ENCODE results near the gene C19orf38.
A peak's percentile ranks its signal among the peaks of the same experiment; 100 is the strongest.
"Not testable (repeated sequence)": the region's sequence is repeated elsewhere in the genome, so short reads cannot be mapped to it uniquely, and the experiment has no call there.

The C19orf38 gene

DNA sequence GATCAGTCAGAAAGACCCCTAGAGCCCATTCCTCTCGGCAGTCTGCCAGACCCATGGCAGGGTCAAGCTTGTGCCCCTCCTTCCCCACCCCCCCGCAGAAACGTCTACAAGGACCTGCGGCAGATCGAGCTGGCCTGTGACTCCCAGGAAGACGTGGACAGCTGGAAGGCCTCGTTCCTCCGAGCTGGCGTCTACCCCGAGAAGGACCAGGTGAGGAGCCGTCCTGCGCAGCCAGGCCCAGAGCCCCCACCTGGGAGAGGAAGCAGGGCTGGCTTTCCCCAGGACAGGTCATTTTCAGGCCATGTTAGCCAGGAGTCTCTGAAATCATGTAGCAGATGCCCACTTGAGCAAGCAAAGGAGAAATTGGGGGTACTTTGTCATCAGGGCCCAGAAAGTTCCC, 24.5 kb upstream of the C19orf38 start:
- no peak for DNase-seq (ENCODE audit: low spot score)

DNA sequence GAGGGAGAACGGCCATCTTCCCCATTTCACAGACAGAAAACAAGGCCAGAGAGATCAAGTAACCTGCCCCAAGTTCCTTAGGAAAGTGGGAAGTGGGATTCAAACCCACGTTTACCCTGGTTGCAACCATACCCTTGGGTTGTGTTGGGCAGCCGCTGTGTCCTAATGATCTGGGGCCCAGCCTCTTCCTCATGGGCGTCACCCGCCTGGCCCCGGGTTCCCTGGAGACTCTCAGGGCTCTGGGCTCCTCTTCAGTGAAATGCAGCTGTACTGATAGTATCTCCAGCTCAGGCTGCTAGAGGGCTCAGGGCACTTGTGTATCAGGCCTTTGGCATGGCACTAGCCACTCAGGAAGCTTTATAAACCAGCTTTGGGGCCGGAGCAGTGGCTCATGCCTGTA, 22.0 kb upstream of the C19orf38 start:
- DNase-seq (ENCODE audit: low spot score): no peak

- DNase-seq (ENCODE audit: low spot score): no peak
Observed at GRCh38 chr19:10826846-10827245, 21.4 kb upstream of the C19orf38 start.

DNA sequence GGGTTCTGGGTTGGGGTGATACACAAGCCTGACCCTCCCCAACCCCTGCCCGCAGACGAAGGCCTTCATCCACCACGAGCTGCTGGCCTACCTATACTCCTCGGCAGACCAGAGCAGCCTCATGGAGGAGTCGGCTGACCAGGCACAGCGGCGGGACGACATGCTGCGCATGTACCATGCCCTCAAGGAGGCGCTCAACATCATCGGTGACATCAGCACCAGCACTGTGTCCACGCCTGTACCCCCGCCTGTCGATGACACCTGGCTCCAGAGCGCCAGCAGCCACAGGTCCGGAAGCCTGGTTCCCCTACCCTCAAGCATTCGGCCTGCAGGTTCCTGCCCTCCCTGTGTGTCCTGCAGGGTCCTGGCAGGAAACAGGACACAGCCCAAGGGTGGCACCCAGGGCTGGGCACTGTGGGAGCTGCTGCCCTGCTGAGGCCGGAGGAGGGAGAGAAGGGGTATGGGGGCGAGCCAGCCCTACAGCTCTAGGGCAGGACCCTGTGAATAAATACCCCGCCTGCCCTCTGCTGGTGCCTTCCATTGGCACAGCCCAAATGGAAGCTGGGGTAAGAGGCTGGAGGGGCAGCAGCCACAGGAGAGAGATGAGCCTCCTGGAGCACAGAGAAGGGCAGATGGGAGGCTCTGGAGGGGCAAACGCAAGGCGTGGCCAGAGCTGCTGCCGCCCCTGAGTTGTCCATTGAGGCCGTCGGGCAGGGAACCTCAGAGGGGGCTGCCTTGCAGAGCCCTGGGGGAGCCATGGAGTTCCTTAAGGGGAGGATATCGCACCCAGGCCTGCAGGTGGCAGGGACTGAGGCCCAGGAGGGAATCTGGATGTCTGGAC, 19.0 kb upstream of the C19orf38 start:
- DNase-seq (ENCODE audit: low spot score): no peak

- no peak for DNase-seq (ENCODE audit: low spot score)
Observed at GRCh38 chr19:10829967-10830366, 18.2 kb upstream of the C19orf38 start.

DNA sequence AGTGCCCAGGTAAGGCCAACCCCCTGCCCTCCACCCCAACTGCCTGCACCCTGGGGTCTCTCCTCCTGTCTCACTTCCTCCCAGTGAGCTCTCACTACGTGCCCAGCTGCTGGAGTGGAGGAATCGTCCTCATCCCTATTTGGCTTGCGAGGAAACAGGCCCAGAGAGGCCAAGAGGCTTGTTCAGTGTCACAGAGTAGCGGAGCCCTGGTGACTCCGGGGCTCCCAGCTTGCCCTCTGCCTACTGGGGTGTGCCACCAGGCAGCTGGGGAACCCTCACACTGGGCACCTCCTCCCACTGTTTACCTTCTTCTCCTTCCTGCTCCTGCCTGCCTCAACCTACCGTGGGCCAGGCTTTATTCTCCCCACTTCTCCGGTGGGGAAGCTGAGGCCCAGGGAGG, 17.8 kb upstream of the C19orf38 start:
- DNase-seq (ENCODE audit: low spot score): no peak

- no peak for DNase-seq (ENCODE audit: low spot score)
Observed at GRCh38 chr19:10830931-10831779, 17.1 kb upstream of the C19orf38 start.

- no peak for DNase-seq (ENCODE audit: low spot score)
Observed at GRCh38 chr19:10831987-10832938, 16.0 kb upstream of the C19orf38 start.

- no peak for DNase-seq (ENCODE audit: low spot score)
Observed at GRCh38 chr19:10832939-10833296, 15.3 kb upstream of the C19orf38 start.

DNA sequence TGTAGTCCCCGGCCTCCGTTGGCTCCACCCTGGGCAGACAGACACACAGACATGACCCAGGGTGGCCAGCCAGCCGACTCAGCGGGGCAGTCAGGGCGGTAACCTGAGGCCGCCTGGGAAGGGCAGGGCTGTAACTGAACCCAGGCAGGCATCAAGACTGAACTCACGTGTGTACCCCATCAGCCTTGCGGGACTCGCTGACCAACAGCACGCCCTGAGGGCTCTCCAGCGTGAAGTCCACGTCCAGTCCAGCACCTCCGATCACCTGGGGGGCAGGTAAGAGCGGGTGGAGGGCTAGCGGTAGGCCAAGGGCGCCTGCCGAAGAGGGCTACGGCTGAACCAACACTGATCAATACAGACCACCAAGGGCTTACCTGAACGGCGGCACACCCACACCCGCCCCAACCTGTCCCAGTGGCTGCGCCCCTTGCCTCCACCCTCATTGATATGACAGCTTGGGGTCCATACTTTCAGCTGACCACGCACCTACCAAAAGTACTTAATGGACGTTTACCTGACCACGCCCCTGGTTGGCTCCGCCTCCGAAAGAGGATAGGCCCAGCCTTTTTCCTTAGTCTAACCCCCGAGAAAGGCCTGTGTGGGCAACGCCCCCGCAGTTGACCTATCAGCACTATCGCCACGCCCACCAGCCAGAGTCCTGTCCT, 13.0 kb upstream of the C19orf38 start:
- DNase-seq (ENCODE audit: low spot score): no peak

- peak; percentile 100 for DNase-seq (ENCODE audit: low spot score)
Observed at GRCh38 chr19:10835754-10836478, 12.3 kb upstream of the C19orf38 start, which contains the start of gene TMED1. TSS of gene TMED1 (minus strand) at chr19:10836212. CDS start at chr19:10836191, 21 bp downstream.

DNA sequence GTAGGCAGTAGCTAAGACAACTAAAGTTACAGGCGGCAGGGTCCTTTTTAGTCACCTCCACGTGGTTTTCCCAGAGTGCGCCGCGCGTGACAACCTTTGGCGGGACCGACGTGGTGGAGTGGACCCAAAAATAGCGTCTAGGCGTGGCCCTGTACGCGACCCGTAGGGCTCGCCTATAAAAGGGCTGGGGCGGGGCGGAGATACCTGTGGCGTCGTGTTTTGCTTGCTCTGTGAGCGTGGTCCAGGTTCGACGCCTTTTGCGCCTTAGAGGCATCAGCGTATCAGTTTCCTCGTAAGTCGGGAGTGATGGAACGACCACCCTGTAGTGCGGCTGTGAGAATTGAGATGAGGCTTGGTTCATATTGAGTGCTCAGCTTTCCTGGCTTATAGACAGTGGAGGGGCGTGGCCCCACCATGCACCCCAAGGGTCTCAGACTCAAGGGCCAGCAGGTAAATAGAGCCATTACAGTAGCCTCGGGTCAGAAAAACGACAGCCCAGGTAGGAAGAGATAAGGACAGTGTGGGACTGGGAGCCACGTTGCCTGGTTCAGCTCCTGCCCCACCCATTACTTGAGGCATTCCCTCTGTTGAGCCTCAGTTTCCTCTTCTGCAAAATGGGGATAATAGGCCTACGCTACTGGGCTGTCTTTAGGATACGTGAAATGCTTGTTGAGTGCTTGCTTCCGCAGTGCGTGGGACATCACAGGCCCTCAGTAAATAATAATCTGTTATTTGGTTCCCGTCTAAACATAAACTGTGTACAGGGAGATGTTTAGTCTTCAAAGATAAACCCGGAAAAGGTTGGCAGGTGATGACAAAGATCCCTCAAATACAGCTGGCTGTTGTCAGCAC, 11.5 kb upstream of the C19orf38 start:
- no peak for DNase-seq (ENCODE audit: low spot score)

DNA sequence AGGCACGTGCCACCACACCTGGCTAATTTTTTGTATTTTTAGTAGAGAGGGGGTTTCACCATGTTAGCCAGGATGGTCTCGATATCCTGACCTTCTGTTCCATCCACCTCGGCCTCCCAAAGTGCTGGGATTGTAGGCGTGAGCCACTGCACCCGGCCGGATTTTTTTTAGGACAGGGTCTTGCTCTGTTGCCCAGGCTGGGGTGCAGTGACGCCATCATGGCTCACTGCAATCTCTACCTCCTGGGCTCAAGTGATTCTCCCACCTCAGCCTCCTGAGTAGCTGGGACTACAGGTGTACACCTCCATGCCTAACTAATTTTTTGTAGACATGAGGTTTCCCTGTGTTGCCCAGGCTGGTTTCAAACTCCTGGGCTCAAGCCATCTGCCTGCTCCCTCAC, 10.6 kb upstream of the C19orf38 start:
- DNase-seq (ENCODE audit: low spot score): not testable (repeated sequence)

- DNase-seq (ENCODE audit: low spot score): no peak
Observed at GRCh38 chr19:10838377-10838776, 9.8 kb upstream of the C19orf38 start.

- no peak for DNase-seq (ENCODE audit: low spot score)
Observed at GRCh38 chr19:10839114-10840050, 8.8 kb upstream of the C19orf38 start.

DNA sequence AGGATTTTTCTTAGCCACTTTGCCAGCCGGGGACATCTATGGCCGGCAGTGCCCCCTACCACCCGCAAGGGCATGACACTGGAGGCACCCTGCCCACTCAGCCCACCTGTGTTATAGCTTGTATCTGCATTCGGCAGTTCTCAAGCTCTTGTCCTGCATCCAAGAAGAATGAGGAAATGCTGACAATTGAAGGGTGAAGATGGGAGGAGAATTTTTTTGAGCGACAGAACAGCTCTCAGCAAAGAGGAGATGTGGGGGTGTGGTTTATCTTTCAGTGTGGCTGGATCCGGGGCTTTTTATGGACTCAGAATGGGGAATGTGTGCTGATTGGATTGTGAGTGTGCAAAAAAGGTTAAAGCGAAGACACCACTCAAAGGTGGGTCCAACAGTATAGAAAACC, 5.4 kb upstream of the C19orf38 start:
- no peak for DNase-seq (ENCODE audit: low spot score)

DNA sequence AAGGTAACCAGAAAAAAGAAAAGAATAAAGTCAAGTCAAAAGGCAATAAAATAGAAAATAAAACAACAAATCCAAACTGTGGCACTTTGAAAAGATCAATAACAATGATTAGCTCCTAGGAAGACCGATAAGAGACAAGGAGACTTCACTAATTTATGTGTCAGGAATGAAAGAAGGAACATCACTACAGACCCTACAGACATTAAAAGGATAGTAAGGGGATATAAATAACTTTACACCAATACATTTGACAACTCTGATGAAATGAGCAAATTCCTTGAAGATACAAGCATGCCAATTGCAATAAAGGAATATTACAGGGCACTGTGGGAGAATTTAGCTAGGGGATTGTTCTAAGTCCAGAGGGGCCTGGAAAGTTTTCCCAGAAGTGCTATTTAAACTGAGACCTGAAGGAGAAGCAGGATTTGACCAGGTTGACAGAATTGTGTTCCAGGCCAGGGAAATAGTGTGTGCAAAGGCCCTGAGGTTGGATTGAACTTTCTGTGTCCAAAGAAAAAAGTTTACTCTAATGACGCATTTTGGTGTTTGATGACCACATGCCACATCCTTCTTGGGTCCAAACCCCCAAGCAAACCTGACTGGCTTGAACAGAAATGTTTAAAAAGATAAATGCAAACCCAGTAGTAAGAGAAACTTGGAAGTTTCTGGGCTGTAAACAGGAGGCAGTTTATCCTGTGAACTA, 1.6 kb upstream of the C19orf38 start:
- no peak for DNase-seq (ENCODE audit: low spot score)

GRCh38 chr19:10850631-10851030, 2.4 kb downstream of the C19orf38 start:
- DNase-seq (ENCODE audit: low spot score): no peak

Measured in kidney capillary endothelial cell (primary cell).